ENCODE results near the gene FBXL16. TPM values are rescaled to one million over a fixed set of nuclear protein-coding genes. Genes with fewer than 3 reads are reported as not detected.

The FBXL16 gene
- total RNA-seq, 1 donor from 2014 or later = 1.3 TPM

Other genes with a start within 250 kb of the FBXL16 start
- gene CAPN15, start 178.1 kb downstream of the FBXL16 start, total RNA-seq = 60.1 TPM
- gene PRR35, start 145.4 kb downstream of the FBXL16 start, total RNA-seq = not detected
- gene NHLRC4, start 138.8 kb downstream of the FBXL16 start, total RNA-seq = 0.36 TPM
- 65.7 TPM for gene PIGQ, start 135.8 kb downstream of the FBXL16 start, total RNA-seq
- gene RAB40C, start 115.7 kb downstream of the FBXL16 start, total RNA-seq = 39.2 TPM
- 0.65 TPM for gene WFIKKN1, start 74.8 kb downstream of the FBXL16 start, total RNA-seq
- 48.3 TPM for gene METTL26, start 69.5 kb downstream of the FBXL16 start, total RNA-seq
- gene MCRIP2, start 64.0 kb downstream of the FBXL16 start, total RNA-seq = 40.4 TPM
- 53.3 TPM for gene WDR90, start 56.4 kb downstream of the FBXL16 start, total RNA-seq
- 129 TPM for gene RHOT2, start 37.7 kb downstream of the FBXL16 start, total RNA-seq
- 2.3 TPM for gene RHBDL1, start 30.1 kb downstream of the FBXL16 start, total RNA-seq
- gene STUB1, start 25.4 kb downstream of the FBXL16 start, total RNA-seq = 118 TPM
- gene JMJD8, start 21.5 kb downstream of the FBXL16 start, total RNA-seq = 63.4 TPM
- 10.4 TPM for gene WDR24, start 15.4 kb downstream of the FBXL16 start, total RNA-seq
- gene METRN, start 9.3 kb upstream of the FBXL16 start, total RNA-seq = 20.8 TPM
- 43.2 TPM for gene ANTKMT, start 15.3 kb upstream of the FBXL16 start, total RNA-seq
- 5.3 TPM for gene CCDC78, start 20.6 kb upstream of the FBXL16 start, total RNA-seq
- gene HAGHL, start 21.3 kb upstream of the FBXL16 start, total RNA-seq = 7.9 TPM
- gene CIAO3, start 35.2 kb upstream of the FBXL16 start, total RNA-seq = 38.9 TPM
- 1.4 TPM for gene MSLN, start 54.9 kb upstream of the FBXL16 start, total RNA-seq
- gene RPUSD1, start 82.6 kb upstream of the FBXL16 start, total RNA-seq = 18.7 TPM
- gene CHTF18, start 82.8 kb upstream of the FBXL16 start, total RNA-seq = 13.3 TPM
- gene GNG13, start 94.9 kb upstream of the FBXL16 start, total RNA-seq = 0.52 TPM

Measured in ureter (tissue), 1 donor.